GM13976 (cell line): ENCODE measurements around the gene GNRHR.
"Not testable (repeated sequence)": the region's sequence is repeated elsewhere in the genome, so short reads cannot be mapped to it uniquely, and the experiment has no call there.

Source experiments
- DNase-seq: peaks from one replicate; pipeline ENCODE4 v3.0.0; 2012; ENCODE audit warnings: low spot score
- in situ Hi-C: fragments of 300-500 bp; cut with MboI; formaldehyde crosslinking; loops from one replicate; pipeline ENCODE4 v1.12.0; 2022; ENCODE audit warnings: low sequenced_read_pairs, mixed read lengths, inconsistent platforms; ENCODE audit not compliant: unreplicated experiment
- TF ChIP-seq, protein P1 (sequence below): IDR thresholded peaks from 2 replicates; pipeline ENCODE4 v1.5.1; 2012; ENCODE audit warnings: borderline replicate concordance, mild to moderate bottlenecking; ENCODE audit not compliant: insufficient read depth; ENCODE audit errors: extremely low read depth, missing control alignments, control extremely low read depth

Gene GNRHR

GRCh38 chr4:67714955-67715354 is 39.2 kb downstream of the GNRHR start:
- in situ Hi-C loops = no loop called here
- TF ChIP-seq, protein P1, sequence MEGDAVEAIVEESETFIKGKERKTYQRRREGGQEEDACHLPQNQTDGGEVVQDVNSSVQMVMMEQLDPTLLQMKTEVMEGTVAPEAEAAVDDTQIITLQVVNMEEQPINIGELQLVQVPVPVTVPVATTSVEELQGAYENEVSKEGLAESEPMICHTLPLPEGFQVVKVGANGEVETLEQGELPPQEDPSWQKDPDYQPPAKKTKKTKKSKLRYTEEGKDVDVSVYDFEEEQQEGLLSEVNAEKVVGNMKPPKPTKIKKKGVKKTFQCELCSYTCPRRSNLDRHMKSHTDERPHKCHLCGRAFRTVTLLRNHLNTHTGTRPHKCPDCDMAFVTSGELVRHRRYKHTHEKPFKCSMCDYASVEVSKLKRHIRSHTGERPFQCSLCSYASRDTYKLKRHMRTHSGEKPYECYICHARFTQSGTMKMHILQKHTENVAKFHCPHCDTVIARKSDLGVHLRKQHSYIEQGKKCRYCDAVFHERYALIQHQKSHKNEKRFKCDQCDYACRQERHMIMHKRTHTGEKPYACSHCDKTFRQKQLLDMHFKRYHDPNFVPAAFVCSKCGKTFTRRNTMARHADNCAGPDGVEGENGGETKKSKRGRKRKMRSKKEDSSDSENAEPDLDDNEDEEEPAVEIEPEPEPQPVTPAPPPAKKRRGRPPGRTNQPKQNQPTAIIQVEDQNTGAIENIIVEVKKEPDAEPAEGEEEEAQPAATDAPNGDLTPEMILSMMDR = peak; percentile 6
- DNase-seq = no peak

DNA sequence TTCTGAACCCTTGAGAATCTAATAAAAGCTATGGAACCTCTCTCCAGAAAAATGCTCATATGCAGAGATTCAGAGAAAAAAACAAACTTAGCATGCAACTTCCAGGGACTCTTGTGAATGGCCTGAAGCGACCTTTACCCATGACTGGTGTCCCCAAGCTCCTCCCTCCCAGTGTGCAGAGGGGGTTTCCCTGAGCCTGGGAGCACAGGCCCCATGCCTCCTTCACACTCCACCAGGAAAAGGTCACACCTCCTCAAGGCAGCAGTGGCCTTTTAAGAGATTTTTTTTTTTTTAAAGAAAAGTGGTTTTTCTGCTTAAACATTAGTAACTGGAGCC is 40.0 kb downstream of the GNRHR start:
- TF ChIP-seq, protein P1 = no peak
- in situ Hi-C loops = no loop called here
- peak; percentile 43 for DNase-seq

DNA sequence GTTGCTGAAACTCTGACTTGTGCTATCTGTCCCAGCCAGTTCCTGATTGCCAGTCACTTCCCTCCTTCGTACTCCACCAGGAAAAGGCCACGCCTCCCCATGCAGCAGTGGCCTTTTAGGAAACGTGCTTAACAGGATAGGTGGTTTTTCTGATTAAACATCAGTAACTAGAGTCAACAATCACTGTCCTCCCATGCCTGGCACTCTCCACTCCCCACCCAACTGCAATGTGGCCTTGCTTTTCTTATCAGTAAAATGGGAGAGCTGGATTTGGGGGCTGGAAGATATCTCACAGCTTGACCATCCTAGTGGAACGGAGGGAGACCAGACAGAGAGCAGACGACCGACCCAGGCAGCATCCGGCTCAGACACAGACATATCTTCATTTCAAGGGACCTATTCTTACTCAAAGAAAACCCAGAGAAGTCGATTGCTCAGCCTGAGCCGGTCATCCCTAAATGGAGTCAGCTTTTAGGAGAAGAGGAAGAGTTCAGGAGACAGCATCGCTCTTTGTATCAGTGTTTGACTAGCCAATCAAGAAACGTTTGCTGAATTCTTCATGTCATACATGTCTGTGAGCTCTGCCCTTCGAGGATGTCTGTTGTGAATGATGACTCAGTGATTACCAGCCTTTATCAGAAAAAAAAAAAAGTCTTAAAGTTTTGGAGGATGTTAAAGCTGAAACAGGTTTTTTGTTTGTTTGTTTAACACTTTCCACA is 40.5 kb downstream of the GNRHR start:
- TF ChIP-seq, protein P1 = no peak
- no peak for DNase-seq
- in situ Hi-C loops = no loop called here

DNA sequence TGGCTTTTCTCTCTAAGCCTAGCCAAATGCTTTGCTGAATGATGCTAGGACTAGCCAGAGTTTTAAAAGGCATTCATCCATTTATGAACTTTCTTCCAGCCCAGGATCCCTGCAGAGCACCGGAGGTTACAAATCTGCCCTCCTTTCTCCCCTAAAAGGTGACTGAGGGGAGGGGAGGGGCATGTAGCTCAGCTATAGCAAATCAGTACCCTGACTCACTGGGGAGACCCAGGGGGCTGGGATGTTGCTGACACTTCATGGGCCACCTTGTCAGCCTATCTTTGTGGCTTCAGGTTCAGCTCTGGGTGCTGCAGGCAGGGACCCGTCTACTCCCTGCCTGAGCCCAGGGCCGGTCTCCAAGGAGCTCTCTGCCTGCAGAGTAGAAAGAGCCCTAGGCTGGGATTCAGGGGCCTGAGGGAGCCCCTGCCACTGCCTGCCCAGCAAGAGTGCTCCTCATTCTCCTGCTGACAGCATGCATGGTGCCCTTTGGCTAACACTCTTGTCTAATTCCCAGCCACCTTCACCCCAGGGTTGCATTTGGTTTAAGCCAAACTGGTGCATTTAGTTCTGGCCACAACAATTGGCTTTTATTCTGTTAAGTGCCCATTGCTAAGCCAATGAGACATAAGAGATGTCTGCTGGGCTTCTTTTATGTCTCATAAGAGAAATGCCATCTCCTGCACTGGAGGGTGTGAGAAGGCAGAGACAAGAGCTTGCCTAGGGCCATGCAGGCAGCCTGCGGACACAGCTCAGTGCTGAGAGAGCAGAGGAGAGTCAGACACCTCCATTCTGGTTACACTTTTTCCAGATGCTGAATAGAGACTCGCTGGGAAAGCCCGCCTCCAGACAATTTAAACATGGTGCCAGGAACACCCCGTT is 41.3 kb downstream of the GNRHR start:
- DNase-seq = no peak
- TF ChIP-seq, protein P1 = no peak
- in situ Hi-C loops = no loop called here

GRCh38 chr4:67712000-67712625 is 42.1 kb downstream of the GNRHR start:
- TF ChIP-seq, protein P1 = no peak
- in situ Hi-C loops = no loop called here
- DNase-seq = no peak

GRCh38 chr4:67706682-67707081 is 47.5 kb downstream of the GNRHR start:
- in situ Hi-C loops, DNase-seq: not testable (repeated sequence)

DNA sequence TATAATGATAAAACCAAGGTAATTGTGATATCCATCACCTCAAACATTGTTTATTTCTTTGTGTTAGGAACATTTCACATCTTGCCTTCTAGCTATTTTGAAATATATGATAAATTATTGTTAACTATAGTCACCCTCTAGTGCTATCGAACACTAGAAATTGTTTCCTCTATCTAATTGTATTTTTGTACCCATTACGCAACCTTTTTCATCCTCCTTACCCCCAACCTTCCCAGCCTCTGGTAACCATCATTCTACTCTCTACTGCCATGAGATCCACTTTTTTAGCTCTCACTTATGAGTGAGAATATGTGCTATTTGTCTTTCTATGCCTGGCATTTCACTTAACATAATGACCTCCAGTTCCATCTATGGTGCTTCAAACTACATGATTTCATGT is 49.3 kb downstream of the GNRHR start:
- in situ Hi-C loops = no loop called here
- DNase-seq = no peak
- TF ChIP-seq, protein P1 = no peak
